ENCODE measurements around the gene EEFSEC.

The EEFSEC gene

GRCh38 chr3:128190501-128190900, 37.2 kb downstream of the EEFSEC start:
- DNase-seq (ENCODE audit: low read depth), result no peak
- H3K4me3 ChIP-seq (ENCODE audit: control insufficient read depth, low read depth, low read length), result no peak overlapping the region
- TF ChIP-seq, protein P1, sequence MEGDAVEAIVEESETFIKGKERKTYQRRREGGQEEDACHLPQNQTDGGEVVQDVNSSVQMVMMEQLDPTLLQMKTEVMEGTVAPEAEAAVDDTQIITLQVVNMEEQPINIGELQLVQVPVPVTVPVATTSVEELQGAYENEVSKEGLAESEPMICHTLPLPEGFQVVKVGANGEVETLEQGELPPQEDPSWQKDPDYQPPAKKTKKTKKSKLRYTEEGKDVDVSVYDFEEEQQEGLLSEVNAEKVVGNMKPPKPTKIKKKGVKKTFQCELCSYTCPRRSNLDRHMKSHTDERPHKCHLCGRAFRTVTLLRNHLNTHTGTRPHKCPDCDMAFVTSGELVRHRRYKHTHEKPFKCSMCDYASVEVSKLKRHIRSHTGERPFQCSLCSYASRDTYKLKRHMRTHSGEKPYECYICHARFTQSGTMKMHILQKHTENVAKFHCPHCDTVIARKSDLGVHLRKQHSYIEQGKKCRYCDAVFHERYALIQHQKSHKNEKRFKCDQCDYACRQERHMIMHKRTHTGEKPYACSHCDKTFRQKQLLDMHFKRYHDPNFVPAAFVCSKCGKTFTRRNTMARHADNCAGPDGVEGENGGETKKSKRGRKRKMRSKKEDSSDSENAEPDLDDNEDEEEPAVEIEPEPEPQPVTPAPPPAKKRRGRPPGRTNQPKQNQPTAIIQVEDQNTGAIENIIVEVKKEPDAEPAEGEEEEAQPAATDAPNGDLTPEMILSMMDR (IDR thresholded peaks at IDR 0.05; ENCODE audit: control insufficient read depth, insufficient read depth, low read depth, low read length, missing control alignments), result no peak

DNA sequence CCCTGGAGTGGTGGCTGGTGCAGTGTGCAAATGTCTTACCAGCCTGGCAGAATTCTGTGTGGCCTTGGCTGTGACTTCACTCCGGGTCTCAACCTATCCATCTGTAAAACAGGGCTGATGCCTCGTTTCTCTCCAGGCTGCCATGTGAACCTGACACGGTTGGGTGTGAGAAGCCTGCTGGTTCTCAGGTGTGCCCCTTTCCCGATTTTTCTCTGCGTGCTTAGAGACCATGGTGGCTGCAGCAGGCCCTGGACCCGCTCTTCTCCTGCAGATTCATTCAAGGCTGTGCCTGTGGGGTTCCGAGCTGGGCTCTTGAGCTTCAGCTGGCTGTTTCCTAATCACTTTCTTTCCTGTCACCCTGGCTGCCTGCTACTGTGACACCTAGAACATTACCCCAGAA, 38.9 kb downstream of the EEFSEC start:
- DNase-seq (ENCODE audit: low read depth), result no peak
- H3K4me3 ChIP-seq (ENCODE audit: control insufficient read depth, low read depth, low read length), result no peak overlapping the region
- TF ChIP-seq, protein P1 (IDR thresholded peaks at IDR 0.05; ENCODE audit: control insufficient read depth, insufficient read depth, low read depth, low read length, missing control alignments), result no peak

DNA sequence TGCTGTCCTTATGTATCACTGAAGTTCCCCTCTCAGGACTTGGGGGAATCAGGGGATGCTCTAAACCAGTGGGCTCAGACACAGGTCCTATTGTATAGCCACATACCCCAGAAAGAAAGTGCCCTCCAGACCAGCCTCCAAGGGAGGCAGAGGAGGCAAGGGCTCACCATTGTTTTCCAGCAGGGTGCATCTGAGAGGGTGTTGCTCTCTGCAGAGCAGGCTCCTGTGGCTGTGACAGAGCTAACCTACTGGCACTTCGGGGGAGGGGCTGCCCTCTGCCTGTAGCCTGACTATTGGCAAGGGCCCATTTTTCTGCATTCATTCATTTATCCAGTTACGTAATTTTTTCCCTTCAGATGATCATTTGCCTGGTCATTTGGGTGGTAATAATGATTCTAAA, 39.9 kb downstream of the EEFSEC start:
- no peak for DNase-seq (ENCODE audit: low read depth)

GRCh38 chr3:128194843-128195242, 41.6 kb downstream of the EEFSEC start:
- no peak overlapping the region for H3K4me3 ChIP-seq (ENCODE audit: control insufficient read depth, low read depth, low read length)
- no peak for DNase-seq (ENCODE audit: low read depth)

More for the DNA sequence above, 39.9 kb downstream of the EEFSEC start:
- no peak overlapping the region for H3K4me3 ChIP-seq (ENCODE audit: control insufficient read depth, low read depth, low read length)
- TF ChIP-seq, protein P1 (IDR thresholded peaks at IDR 0.05; ENCODE audit: control insufficient read depth, insufficient read depth, low read depth, low read length, missing control alignments), result no peak

GRCh38 chr3:128195369-128195768, 42.1 kb downstream of the EEFSEC start:
- TF ChIP-seq, protein P1 (IDR thresholded peaks at IDR 0.05; ENCODE audit: control insufficient read depth, insufficient read depth, low read depth, low read length, missing control alignments), result no peak
- no peak for DNase-seq (ENCODE audit: low read depth)
- H3K4me3 ChIP-seq (ENCODE audit: control insufficient read depth, low read depth, low read length), result no peak overlapping the region

More at GRCh38 chr3:128194843-128195242, 41.6 kb downstream of the EEFSEC start:
- TF ChIP-seq, protein P1 (IDR thresholded peaks at IDR 0.05; ENCODE audit: control insufficient read depth, insufficient read depth, low read depth, low read length, missing control alignments), result no peak

GRCh38 chr3:128195802-128196201, 42.5 kb downstream of the EEFSEC start:
- no peak for DNase-seq (ENCODE audit: low read depth)
- no peak overlapping the region for H3K4me3 ChIP-seq (ENCODE audit: control insufficient read depth, low read depth, low read length)

More at GRCh38 chr3:128195802-128196201, 42.5 kb downstream of the EEFSEC start:
- TF ChIP-seq, protein P1 (IDR thresholded peaks at IDR 0.05; ENCODE audit: control insufficient read depth, insufficient read depth, low read depth, low read length, missing control alignments), result no peak

Data from AG09309 (cell line).